Panc1 (cell line): ENCODE results near the gene OR10A3. TPM values are rescaled to one million over a fixed set of nuclear protein-coding genes. Genes with fewer than 3 reads are reported as not detected.

ENCODE experiments used
- ATAC-seq: fragments of 200-7000 bp; cut with Tn5 transposase; 2 replicates; pipeline ENCODE4 v1.9.1; 2020; ENCODE audit warnings: mild to moderate bottlenecking, moderate library complexity
- BruUV-seq: library from RNA; stranded (reverse); fragments of 400-500 nt; replicated peaks from 2 replicates; lab custom pipeline; 2021; lab: Mats Ljungman, UMichigan
- CTCF ChIA-PET: fragments of 300-600 bp; sonication (Branson Sonifier 250); formaldehyde crosslinking; loops from one replicate; lab custom pipeline; 2022; ENCODE audit warnings: antibody characterized with exemption; lab: Charles Lee
- POLR2A ChIA-PET: fragments of 300-600 bp; sonication (Branson Sonifier 250); formaldehyde crosslinking; loops from one replicate; lab custom pipeline; 2022; ENCODE audit warnings: antibody characterized with exemption; lab: Charles Lee
- DNase-seq: peaks from one replicate; pipeline ENCODE4 v3.0.0-alpha.2; 2010; ENCODE audit warnings: low read depth, low spot score
- H3K27ac ChIP-seq: 2 replicates; pipeline ENCODE4 v1.5.1; 2011; ENCODE audit warnings: mild to moderate bottlenecking, low read length, inconsistent platforms
- H3K27me3 ChIP-seq: fragments of 200-500 bp; sonication (Bioruptor generic); 2 replicates; pipeline ENCODE4 v1.6.0; 2014; ENCODE audit warnings: low read length, inconsistent platforms; ENCODE audit not compliant: control insufficient read depth, insufficient read depth
- H3K36me3 ChIP-seq: fragments of 200-500 bp; sonication (Bioruptor generic); 2 replicates; pipeline ENCODE4 v1.5.1; 2014; ENCODE audit warnings: inconsistent platforms, mild to moderate bottlenecking, low read length, moderate library complexity; ENCODE audit not compliant: control insufficient read depth, insufficient read depth
- H3K4me1 ChIP-seq: 2 replicates; pipeline ENCODE4 v1.5.1; 2011; ENCODE audit warnings: inconsistent platforms, mild to moderate bottlenecking, low read length, moderate library complexity; ENCODE audit not compliant: control insufficient read depth, insufficient read depth
- H3K4me3 ChIP-seq, 2 experiments: 2 replicates each; pipeline ENCODE4 v1.5.1; 2011 to 2012; ENCODE audit warnings: low read depth in 2 of 2, low read length in 2 of 2, mild to moderate bottlenecking in 2 of 2, inconsistent platforms in 1 of 2, moderate library complexity in 1 of 2
- H3K9me3 ChIP-seq: fragments of 200-500 bp; sonication (Bioruptor generic); 2 replicates; pipeline ENCODE4 v1.5.1; 2014; ENCODE audit warnings: low read depth, mild to moderate bottlenecking, inconsistent platforms, low read length, moderate library complexity; ENCODE audit not compliant: control insufficient read depth, insufficient read depth
- POLR2AphosphoS5 ChIP-seq: IDR thresholded peaks from 2 replicates; pipeline ENCODE4 v1.6.1; 2012; ENCODE audit warnings: mild to moderate bottlenecking, low read depth, low read length, moderate library complexity
- SIN3A ChIP-seq: IDR thresholded peaks from 2 replicates; pipeline ENCODE4 v1.6.1; 2012; ENCODE audit warnings: low read depth, mild to moderate bottlenecking, low read length, moderate library complexity, borderline replicate concordance; ENCODE audit not compliant: insufficient read depth
- TCF7L2 ChIP-seq: IDR thresholded peaks from 2 replicates; pipeline ENCODE4 v1.6.1; 2011; ENCODE audit warnings: mild to moderate bottlenecking, low read depth, low read length, inconsistent platforms
- in situ Hi-C: cut with HindIII; loops from 2 replicates; pipeline ENCODE4 v1.10.0; 2016; ENCODE audit warnings: low sequenced_read_pairs, low pct_unique_long_range_greater_than_20kb
- intact Hi-C: fragments of 100-400 bp; cut with micrococcal nuclease; formaldehyde crosslinking; loops from one replicate; pipeline ENCODE4 v1.10.0; 2022; ENCODE audit not compliant: unreplicated experiment
- total RNA-seq: library from RNA; stranded (reverse); gene quantifications from one replicate; pipeline ENCODE4 v1.2.1, GENCODE V29; 2021; ENCODE audit not compliant: unreplicated experiment
- TF ChIP-seq, protein P1 (sequence below): fragments of 450-650 bp; IDR thresholded peaks from 2 replicates; pipeline ENCODE4 v1.5.1; 2017; ENCODE audit warnings: mild to moderate bottlenecking
- TF ChIP-seq, protein P2 (sequence below), 2 experiments: IDR thresholded peaks; 2 replicates each; pipeline ENCODE4 v1.6.1; 2011 to 2012; ENCODE audit warnings: low read depth in 2 of 2, control low read depth in 1 of 2, low read length in 1 of 2, mild to moderate bottlenecking in 1 of 2, moderate library complexity in 1 of 2; ENCODE audit not compliant: insufficient read depth in 1 of 2

Gene OR10A3
- total RNA-seq, 1 experiment from 2014 or later, result not detected

DNA sequence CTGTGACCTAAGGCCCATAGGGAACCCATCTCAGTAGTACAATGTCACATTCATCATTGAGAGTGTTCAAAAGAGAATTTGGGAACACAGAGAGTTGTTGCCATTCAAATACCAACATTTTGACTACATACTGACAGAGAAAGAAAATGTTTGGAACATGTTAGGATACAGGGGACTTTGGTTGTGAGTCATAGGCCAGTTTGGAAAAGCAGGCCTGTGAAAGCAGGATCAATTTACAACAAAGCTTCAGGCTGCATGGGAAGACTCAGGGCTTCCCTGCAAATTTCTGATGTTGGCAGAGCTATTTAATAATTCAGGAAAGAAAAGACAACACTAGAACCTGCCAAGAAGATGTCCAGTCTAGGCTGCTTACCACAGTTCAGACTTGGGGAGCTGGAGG is 23.4 kb upstream of the OR10A3 start:
- no peaks in the 10 kb centered on the region for H3K4me1 ChIP-seq
- no TSS peak for BruUV-seq
- CTCF ChIA-PET, result no interaction called here
- H3K27ac ChIP-seq, result no peak overlapping the region
- no peaks in the 10 kb centered on the region for H3K36me3 ChIP-seq
- no peaks in the 10 kb centered on the region for H3K27me3 ChIP-seq
- no peak for ATAC-seq
- DNase-seq, result no peak
- intact Hi-C loops, result no loop called here
- POLR2A ChIA-PET, result interaction anchor here (0.5 kb wide), 1 partner anchor 10 kb away, joined by 3 read pairs; no protein-coding TSS in a partner anchor
- TF ChIP-seq POLR2AphosphoS5, result no peak
- TF ChIP-seq TCF7L2, result no peak
- TF ChIP-seq, protein P1, sequence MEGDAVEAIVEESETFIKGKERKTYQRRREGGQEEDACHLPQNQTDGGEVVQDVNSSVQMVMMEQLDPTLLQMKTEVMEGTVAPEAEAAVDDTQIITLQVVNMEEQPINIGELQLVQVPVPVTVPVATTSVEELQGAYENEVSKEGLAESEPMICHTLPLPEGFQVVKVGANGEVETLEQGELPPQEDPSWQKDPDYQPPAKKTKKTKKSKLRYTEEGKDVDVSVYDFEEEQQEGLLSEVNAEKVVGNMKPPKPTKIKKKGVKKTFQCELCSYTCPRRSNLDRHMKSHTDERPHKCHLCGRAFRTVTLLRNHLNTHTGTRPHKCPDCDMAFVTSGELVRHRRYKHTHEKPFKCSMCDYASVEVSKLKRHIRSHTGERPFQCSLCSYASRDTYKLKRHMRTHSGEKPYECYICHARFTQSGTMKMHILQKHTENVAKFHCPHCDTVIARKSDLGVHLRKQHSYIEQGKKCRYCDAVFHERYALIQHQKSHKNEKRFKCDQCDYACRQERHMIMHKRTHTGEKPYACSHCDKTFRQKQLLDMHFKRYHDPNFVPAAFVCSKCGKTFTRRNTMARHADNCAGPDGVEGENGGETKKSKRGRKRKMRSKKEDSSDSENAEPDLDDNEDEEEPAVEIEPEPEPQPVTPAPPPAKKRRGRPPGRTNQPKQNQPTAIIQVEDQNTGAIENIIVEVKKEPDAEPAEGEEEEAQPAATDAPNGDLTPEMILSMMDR, result no peak
- TF ChIP-seq SIN3A, result no peak
- no peaks in the 10 kb centered on the region for H3K9me3 ChIP-seq
- in situ Hi-C loops, result no loop called here
- no peak overlapping the region for H3K4me3 ChIP-seq

DNA sequence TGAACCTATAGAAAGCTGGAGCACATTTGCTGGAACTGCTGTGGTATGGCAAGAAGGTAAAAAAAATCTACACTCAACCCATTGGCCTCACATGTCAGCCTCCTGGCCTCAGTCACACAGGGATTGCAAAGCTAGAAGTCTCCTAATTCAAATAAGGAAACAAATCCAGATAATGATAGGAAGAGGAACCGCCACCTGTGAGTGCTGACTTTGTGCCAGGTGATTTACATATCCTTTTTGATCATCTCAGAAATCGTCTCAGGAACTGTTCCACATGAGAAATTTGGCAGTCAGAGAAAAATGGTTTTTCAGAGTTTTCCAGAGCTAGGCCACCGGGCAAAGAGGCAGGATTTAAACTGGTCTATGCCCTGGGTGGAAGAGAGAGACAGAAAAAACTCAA is 22.8 kb upstream of the OR10A3 start:
- ATAC-seq, result no peak
- BruUV-seq, result no TSS peak
- CTCF ChIA-PET, result no interaction called here

More for the DNA sequence above, 22.8 kb upstream of the OR10A3 start:
- H3K4me3 ChIP-seq, result no peak overlapping the region
- no peaks in the 10 kb centered on the region for H3K4me1 ChIP-seq
- POLR2A ChIA-PET, result interaction anchor here (0.5 kb wide), 1 partner anchor 10 kb away, joined by 3 read pairs; no protein-coding TSS in a partner anchor
- H3K27ac ChIP-seq, result no peak overlapping the region
- intact Hi-C loops, result no loop called here
- H3K27me3 ChIP-seq, result no peaks in the 10 kb centered on the region
- DNase-seq, result no peak
- no peak for TF ChIP-seq TCF7L2
- no peak for TF ChIP-seq SIN3A
- no peak for TF ChIP-seq POLR2AphosphoS5
- TF ChIP-seq, protein P2, sequence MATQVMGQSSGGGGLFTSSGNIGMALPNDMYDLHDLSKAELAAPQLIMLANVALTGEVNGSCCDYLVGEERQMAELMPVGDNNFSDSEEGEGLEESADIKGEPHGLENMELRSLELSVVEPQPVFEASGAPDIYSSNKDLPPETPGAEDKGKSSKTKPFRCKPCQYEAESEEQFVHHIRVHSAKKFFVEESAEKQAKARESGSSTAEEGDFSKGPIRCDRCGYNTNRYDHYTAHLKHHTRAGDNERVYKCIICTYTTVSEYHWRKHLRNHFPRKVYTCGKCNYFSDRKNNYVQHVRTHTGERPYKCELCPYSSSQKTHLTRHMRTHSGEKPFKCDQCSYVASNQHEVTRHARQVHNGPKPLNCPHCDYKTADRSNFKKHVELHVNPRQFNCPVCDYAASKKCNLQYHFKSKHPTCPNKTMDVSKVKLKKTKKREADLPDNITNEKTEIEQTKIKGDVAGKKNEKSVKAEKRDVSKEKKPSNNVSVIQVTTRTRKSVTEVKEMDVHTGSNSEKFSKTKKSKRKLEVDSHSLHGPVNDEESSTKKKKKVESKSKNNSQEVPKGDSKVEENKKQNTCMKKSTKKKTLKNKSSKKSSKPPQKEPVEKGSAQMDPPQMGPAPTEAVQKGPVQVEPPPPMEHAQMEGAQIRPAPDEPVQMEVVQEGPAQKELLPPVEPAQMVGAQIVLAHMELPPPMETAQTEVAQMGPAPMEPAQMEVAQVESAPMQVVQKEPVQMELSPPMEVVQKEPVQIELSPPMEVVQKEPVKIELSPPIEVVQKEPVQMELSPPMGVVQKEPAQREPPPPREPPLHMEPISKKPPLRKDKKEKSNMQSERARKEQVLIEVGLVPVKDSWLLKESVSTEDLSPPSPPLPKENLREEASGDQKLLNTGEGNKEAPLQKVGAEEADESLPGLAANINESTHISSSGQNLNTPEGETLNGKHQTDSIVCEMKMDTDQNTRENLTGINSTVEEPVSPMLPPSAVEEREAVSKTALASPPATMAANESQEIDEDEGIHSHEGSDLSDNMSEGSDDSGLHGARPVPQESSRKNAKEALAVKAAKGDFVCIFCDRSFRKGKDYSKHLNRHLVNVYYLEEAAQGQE (IDR thresholded peaks at IDR 0.05; ENCODE audit: insufficient read depth in 1 of 2, low read depth in 2 of 2, low read length in 1 of 2), result no peak
- TF ChIP-seq, protein P1, result no peak
- no peaks in the 10 kb centered on the region for H3K36me3 ChIP-seq
- in situ Hi-C loops, result no loop called here
- no peaks in the 10 kb centered on the region for H3K9me3 ChIP-seq
